Activated naive CD8-positive, alpha-beta T cell (primary cell): ENCODE results near the gene BEGAIN.

ENCODE experiments used
- H3K27ac Mint-ChIP-seq: one replicate; pipeline ENCODE4 v1.8.0; 2021; ENCODE audit warnings: mixed read lengths
- H3K27me3 Mint-ChIP-seq: one replicate; pipeline ENCODE4 v1.8.0; 2021; ENCODE audit warnings: mixed read lengths
- H3K36me3 Mint-ChIP-seq: one replicate; pipeline ENCODE4 v1.8.0; 2021; ENCODE audit warnings: mixed read lengths
- H3K4me1 Mint-ChIP-seq: one replicate; pipeline ENCODE4 v1.8.0; 2021; ENCODE audit warnings: low read depth, mixed read lengths
- H3K4me3 Mint-ChIP-seq: one replicate; pipeline ENCODE4 v1.8.0; 2021; ENCODE audit warnings: mild to moderate bottlenecking, mixed read lengths
- H3K9me3 Mint-ChIP-seq: one replicate; pipeline ENCODE4 v1.8.0; 2021; ENCODE audit warnings: low read depth, mixed read lengths

Gene BEGAIN

DNA sequence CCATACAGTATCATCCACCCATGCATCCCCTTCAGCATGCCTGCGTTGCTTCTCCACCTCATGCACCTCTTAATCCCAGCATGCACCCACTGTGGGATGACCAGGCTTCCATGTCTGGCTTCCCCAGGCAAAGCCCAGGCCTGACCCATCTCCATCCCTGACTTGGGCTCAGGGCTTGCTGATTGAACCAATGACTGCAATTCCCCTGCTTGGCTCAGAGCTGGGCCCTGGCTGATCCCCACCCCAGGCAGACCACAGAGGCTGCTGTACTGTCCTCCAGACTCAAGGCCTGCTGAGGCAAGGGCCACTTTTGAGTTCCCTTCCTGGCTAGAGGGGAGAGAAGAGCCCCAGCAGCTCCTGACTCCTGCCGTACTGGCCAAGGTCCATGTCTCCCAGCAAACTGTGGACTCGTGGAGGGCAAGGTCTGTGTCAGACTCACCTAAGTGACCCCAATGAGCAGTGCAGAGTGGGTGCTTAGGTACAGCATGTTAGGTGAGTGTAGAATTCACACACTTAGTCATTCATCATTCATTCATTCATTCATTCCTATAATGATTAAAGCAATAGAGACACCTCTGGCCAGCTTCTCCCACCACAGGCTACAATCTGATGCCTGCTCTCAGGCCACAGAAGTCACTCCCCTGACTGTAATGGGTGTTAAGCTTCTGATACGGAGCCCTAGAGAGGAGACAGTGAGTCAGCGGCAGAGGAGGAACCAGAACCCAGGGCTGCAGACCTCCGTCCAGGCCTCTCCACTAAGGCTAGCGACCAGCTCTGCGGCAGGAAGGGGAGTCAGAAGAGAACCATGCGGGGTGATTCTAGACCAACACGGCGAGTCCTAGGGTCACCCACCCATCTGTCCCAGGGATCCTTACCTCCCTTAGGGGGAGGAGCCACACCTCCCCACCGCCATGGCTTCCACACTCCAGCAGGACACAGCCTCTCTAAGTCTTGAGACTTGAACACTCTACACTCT lies 2.9 kb downstream of the BEGAIN start:
- H3K27me3 Mint-ChIP-seq: peaks cover 4% of the 10 kb centered on the region
- H3K36me3 Mint-ChIP-seq: no peaks in the 10 kb centered on the region
- H3K4me3 Mint-ChIP-seq: peak overlapping the region; percentile 42
- H3K4me1 Mint-ChIP-seq: peaks cover 10% of the 10 kb centered on the region
- no peaks in the 10 kb centered on the region for H3K9me3 Mint-ChIP-seq
- H3K27ac Mint-ChIP-seq: no peak overlapping the region

DNA sequence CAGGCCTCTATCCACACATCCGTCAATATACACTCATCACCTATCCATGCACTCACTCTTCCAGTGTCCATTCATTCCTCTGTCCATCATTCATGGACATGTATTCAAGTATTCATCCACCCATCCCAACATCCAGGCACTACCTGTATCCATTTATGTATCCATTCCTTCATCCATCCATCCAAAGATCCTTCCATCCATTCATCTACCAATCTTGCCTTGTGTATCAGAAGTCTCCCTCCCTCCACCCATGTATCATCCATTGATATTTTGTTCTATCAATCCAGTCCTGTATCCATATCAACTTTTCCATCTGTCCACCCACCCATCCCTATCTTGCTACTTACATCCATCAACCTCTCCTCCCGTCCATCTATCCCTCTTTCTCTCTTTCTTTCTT lies 4.0 kb downstream of the BEGAIN start:
- H3K27ac Mint-ChIP-seq: no peak overlapping the region
- no peak overlapping the region for H3K4me3 Mint-ChIP-seq
- H3K27me3 Mint-ChIP-seq: peaks cover under 1% of the 10 kb centered on the region
- no peaks in the 10 kb centered on the region for H3K36me3 Mint-ChIP-seq
- no peaks in the 10 kb centered on the region for H3K9me3 Mint-ChIP-seq
- H3K4me1 Mint-ChIP-seq: peaks cover 7% of the 10 kb centered on the region

GRCh38 chr14:100582496-100583165 lies 4.6 kb downstream of the BEGAIN start:
- Mint-ChIP-seq H3K27me3 (no peaks in the 10 kb centered on the region), H3K9me3 (no peaks in the 10 kb centered on the region), H3K4me1 (peaks cover 3% of the 10 kb centered on the region), H3K4me3 (no peak overlapping the region), H3K27ac (no peak overlapping the region), H3K36me3 (no peaks in the 10 kb centered on the region)

GRCh38 chr14:100581228-100582145 lies 5.7 kb downstream of the BEGAIN start:
- Mint-ChIP-seq H3K9me3 (no peaks in the 10 kb centered on the region), H3K27ac (no peak overlapping the region), H3K36me3 (no peaks in the 10 kb centered on the region), H3K4me1 (peaks cover 1% of the 10 kb centered on the region), H3K4me3 (no peak overlapping the region), H3K27me3 (no peaks in the 10 kb centered on the region)

GRCh38 chr14:100580316-100581227 lies 6.6 kb downstream of the BEGAIN start:
- H3K4me3 Mint-ChIP-seq: no peak overlapping the region

DNA sequence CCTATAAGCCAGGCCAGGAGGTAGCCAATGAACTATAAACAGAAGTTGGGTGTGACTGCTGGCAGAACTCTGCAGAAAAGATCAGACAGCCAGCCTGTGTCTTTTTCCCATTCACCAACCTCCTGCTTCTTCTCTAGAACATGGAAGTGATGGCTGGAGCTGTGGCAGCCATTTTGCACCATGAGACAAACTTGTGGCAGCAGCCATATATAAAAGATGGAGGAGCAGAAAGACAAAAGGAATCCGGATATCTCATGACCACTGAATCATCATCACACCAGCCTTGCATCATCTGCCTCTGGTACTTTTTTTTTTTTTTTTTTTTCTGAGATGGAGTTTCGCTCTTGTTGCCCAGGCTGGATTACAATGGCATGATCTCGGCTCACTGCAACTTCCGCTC lies 8.7 kb downstream of the BEGAIN start:
- Mint-ChIP-seq H3K4me3 (no peak overlapping the region), H3K4me1 (no peaks in the 10 kb centered on the region), H3K36me3 (no peaks in the 10 kb centered on the region), H3K27me3 (no peaks in the 10 kb centered on the region), H3K27ac (no peak overlapping the region), H3K9me3 (no peaks in the 10 kb centered on the region)

More at GRCh38 chr14:100580316-100581227, 6.6 kb downstream of the BEGAIN start:
- H3K36me3 Mint-ChIP-seq: no peaks in the 10 kb centered on the region
- no peaks in the 10 kb centered on the region for H3K4me1 Mint-ChIP-seq
- no peak overlapping the region for H3K27ac Mint-ChIP-seq
- H3K9me3 Mint-ChIP-seq: no peaks in the 10 kb centered on the region
- no peaks in the 10 kb centered on the region for H3K27me3 Mint-ChIP-seq

- no peaks in the 10 kb centered on the region for H3K27me3 Mint-ChIP-seq
- H3K36me3 Mint-ChIP-seq: no peaks in the 10 kb centered on the region
- H3K9me3 Mint-ChIP-seq: no peaks in the 10 kb centered on the region
- H3K4me3 Mint-ChIP-seq: no peak overlapping the region
- no peaks in the 10 kb centered on the region for H3K4me1 Mint-ChIP-seq
- H3K27ac Mint-ChIP-seq: no peak overlapping the region
Measured at GRCh38 chr14:100577986-100578431, 9.2 kb downstream of the BEGAIN start.

DNA sequence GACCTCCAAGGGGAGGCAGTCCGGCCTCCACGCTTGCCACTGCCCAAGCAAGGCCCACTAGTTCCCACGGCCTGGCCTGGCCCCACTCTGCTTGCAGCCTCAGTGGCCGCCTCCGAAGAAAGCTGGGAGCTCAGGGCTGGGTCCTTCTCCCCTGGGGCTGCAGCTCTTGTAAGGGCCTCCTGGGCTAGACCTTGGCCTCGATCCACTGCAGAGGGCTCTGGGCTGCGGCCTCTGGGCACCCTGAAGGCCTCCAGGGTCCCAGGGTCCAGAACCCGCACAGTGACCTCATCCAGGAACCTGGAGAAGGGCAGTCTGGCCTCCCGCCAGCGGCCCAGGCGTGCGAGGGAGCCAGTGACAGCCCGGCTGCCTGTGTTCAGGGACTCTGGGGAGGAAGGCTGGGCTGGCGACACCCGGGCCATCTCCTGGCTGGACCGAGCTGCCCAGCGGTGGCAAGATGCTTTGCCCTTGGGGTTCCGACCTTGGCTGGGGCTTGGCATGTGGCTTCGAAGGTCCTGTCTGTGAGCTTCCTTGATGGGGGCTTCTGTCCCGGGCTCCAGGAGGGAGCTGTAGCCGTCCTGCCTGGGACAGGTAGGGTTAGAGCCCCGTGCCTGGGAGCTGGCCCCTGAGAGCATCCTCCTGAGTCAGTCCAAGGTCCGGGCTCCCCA lies 9.8 kb downstream of the BEGAIN start:
- no peaks in the 10 kb centered on the region for H3K36me3 Mint-ChIP-seq

DNA sequence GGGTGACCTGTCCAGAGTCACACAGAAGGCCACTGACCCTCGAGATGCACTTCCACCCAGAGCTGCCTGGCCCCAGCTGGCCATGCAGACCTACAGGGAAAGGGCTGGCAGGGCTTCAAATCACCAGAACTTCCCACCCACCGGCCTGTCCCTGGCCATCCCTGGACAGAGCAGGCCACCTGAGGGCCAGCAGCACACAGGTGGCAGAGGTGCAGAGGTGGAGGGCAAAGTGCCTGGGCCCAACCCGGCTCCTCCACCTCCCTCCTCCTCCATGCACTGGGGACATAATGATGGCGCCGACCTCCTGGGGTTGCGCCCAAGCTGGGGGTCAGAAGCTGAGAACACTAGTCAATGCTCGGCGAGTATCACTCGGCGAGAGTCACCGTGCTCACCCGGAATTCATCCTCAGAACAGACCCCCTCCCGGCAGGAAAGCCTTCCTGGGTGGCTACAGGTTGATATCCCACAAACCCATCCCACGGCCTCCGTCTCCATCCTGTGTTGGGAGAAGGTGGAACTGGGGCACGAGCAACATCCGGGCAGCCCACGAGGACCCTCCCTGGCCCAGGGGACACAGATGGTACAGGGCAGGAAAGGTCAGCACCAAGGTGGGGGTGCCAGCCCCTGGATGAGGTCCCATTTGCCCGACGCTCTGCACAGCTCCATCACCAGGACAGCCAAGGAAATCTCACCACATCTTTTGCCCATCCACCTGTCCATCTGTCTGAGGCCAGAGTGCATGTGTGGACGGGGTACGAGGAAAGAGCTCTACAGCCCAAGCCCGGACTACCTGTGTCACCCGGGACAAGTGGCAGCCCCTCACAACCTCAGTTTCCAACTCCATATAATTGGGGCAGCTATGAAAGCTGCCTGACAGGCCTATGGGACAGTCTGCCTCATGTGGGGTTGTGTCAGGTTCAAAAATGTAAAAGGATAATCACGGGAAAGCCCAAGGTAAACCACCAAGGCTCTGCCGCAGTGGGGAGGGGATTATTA lies 10.8 kb downstream of the BEGAIN start:
- no peaks in the 10 kb centered on the region for H3K36me3 Mint-ChIP-seq
- peaks cover 6% of the 10 kb centered on the region for H3K4me1 Mint-ChIP-seq
- H3K4me3 Mint-ChIP-seq: no peak overlapping the region
- no peaks in the 10 kb centered on the region for H3K9me3 Mint-ChIP-seq
- H3K27ac Mint-ChIP-seq: no peak overlapping the region
- H3K27me3 Mint-ChIP-seq: peaks cover 2% of the 10 kb centered on the region

More for the DNA sequence above, 9.8 kb downstream of the BEGAIN start:
- H3K9me3 Mint-ChIP-seq: no peaks in the 10 kb centered on the region
- H3K27me3 Mint-ChIP-seq: peaks cover 2% of the 10 kb centered on the region
- no peak overlapping the region for H3K4me3 Mint-ChIP-seq
- H3K27ac Mint-ChIP-seq: no peak overlapping the region
- peaks cover 5% of the 10 kb centered on the region for H3K4me1 Mint-ChIP-seq

GRCh38 chr14:100575266-100575995 lies 11.8 kb downstream of the BEGAIN start:
- H3K4me3 Mint-ChIP-seq: no peak overlapping the region

GRCh38 chr14:100574642-100575031 lies 12.6 kb downstream of the BEGAIN start:
- no peaks in the 10 kb centered on the region for H3K9me3 Mint-ChIP-seq
- peaks cover 2% of the 10 kb centered on the region for H3K27me3 Mint-ChIP-seq
- H3K4me1 Mint-ChIP-seq: peaks cover 6% of the 10 kb centered on the region
- no peak overlapping the region for H3K27ac Mint-ChIP-seq
- H3K4me3 Mint-ChIP-seq: no peak overlapping the region
- no peaks in the 10 kb centered on the region for H3K36me3 Mint-ChIP-seq

More at GRCh38 chr14:100575266-100575995, 11.8 kb downstream of the BEGAIN start:
- Mint-ChIP-seq H3K27ac (no peak overlapping the region), H3K4me1 (peaks cover 6% of the 10 kb centered on the region), H3K27me3 (peaks cover 2% of the 10 kb centered on the region), H3K36me3 (no peaks in the 10 kb centered on the region), H3K9me3 (no peaks in the 10 kb centered on the region)
